Mucosa of rectum (tissue), 2 donors: ENCODE data around the gene DDX1.
A peak's percentile ranks its signal among the peaks of the same experiment; 100 is the strongest.

ENCODE experiments used
- H3K27ac ChIP-seq, 2 donors: one replicate each; pipeline ENCODE4 v1.7.0; 2013; ENCODE audit warnings: inconsistent platforms in 2 of 2, low read depth in 2 of 2, low read length in 2 of 2
- H3K27me3 ChIP-seq, 2 donors: one replicate each; pipeline ENCODE4 v1.7.0; 2013; ENCODE audit warnings: low read length in 2 of 2; ENCODE audit not compliant: control insufficient read depth in 2 of 2, insufficient read depth in 2 of 2
- H3K36me3 ChIP-seq, 2 donors: one replicate each; pipeline ENCODE4 v1.7.0; 2013; ENCODE audit warnings: low read length in 2 of 2; ENCODE audit not compliant: control insufficient read depth in 2 of 2, insufficient read depth in 2 of 2
- H3K4me1 ChIP-seq, 2 donors: one replicate each; pipeline ENCODE4 v1.7.0; 2013; ENCODE audit warnings: low read length in 2 of 2, mild to moderate bottlenecking in 1 of 2; ENCODE audit not compliant: control insufficient read depth in 2 of 2, insufficient read depth in 2 of 2
- H3K4me3 ChIP-seq, 2 donors: one replicate each; pipeline ENCODE4 v1.7.0; 2013; ENCODE audit warnings: low read length in 2 of 2
- H3K9ac ChIP-seq, 2 donors: one replicate each; pipeline ENCODE4 v1.7.0; 2013; ENCODE audit warnings: low read length in 2 of 2, low read depth in 1 of 2, mild to moderate bottlenecking in 1 of 2
- H3K9me3 ChIP-seq, 2 donors: one replicate each; pipeline ENCODE4 v1.7.0; 2013; ENCODE audit warnings: low read length in 2 of 2; ENCODE audit not compliant: control insufficient read depth in 2 of 2
- donor health status: healthy.
- donor health status: Normal muscosa, but diverticular disease.

Gene DDX1

GRCh38 chr2:15554525-15555218, 37.0 kb upstream of the DDX1 start:
- no peaks in the 10 kb centered on the region for H3K9me3 ChIP-seq
- peaks cover 0 to under 1% of the 10 kb centered on the region in 2 donors for H3K4me1 ChIP-seq
- no peak overlapping the region for H3K9ac ChIP-seq
- H3K4me3 ChIP-seq = no peak overlapping the region
- H3K27ac ChIP-seq = no peak overlapping the region
- H3K36me3 ChIP-seq = peaks cover 4% of the 10 kb centered on the region in 2 donors
- H3K27me3 ChIP-seq = no peaks in the 10 kb centered on the region

GRCh38 chr2:15555760-15556193, 35.9 kb upstream of the DDX1 start:
- H3K9ac ChIP-seq = no peak overlapping the region
- no peaks in the 10 kb centered on the region for H3K9me3 ChIP-seq
- no peak overlapping the region for H3K4me3 ChIP-seq
- H3K27me3 ChIP-seq = no peaks in the 10 kb centered on the region
- peaks cover 2 to 8% of the 10 kb centered on the region in 2 donors for H3K4me1 ChIP-seq
- no peak overlapping the region for H3K27ac ChIP-seq
- peaks cover 4% of the 10 kb centered on the region in 2 donors for H3K36me3 ChIP-seq

DNA sequence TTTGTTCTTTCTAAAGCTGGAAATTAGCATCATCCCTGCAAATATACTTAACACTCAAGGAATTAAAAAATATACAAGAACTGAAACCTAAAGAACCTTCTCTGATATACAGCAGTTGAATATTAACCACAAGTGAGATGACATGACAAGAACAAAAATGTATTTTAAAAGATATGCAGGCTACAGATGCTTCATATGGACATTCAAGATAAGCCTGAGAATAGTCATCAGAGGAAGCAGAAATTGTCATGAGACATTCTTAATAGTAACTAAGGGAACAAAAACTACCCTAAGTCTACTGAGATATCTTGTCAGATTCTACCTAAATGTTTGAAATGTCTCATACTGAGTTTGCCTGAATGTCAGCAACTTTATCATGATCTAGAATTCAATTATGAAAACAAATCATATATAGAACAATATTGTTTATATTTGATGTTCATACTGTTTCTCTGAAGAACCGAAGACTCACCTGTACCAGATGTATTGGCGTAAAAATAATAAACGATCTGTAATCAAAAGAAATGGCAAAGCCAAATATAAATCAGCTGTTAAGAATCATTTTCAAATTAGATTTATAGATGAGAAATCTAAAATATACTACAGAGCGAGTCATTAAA, 35.2 kb upstream of the DDX1 start:
- peaks cover 2 to 8% of the 10 kb centered on the region in 2 donors for H3K4me1 ChIP-seq
- no peak overlapping the region for H3K4me3 ChIP-seq
- H3K9me3 ChIP-seq = no peaks in the 10 kb centered on the region
- H3K36me3 ChIP-seq = peaks cover 3 to 4% of the 10 kb centered on the region in 2 donors
- no peak overlapping the region for H3K27ac ChIP-seq
- H3K27me3 ChIP-seq = no peaks in the 10 kb centered on the region
- no peak overlapping the region for H3K9ac ChIP-seq

DNA sequence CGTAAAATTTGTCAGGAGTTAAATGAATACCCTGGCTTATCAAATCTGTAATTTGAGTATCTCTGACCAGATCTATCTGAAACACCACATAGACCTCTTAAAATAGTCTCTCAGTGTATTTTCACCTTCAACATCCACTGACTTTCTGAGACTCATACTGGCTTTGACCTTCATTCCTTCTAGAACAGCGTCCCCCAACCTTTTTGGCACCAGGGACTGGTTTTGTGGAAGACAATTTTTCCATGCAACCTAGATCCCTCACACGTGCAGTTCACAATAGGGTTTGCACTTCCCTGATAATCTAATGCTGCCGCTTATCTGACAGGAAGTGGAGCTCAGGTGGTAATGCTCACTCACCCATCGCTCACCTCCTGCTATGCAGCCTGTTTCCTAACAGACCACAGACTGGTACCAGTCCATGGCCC, 33.8 kb upstream of the DDX1 start:
- peaks cover 2 to 10% of the 10 kb centered on the region in 2 donors for H3K4me1 ChIP-seq
- H3K4me3 ChIP-seq = no peak overlapping the region
- H3K9ac ChIP-seq = no peak overlapping the region
- no peaks in the 10 kb centered on the region for H3K27me3 ChIP-seq
- no peak overlapping the region for H3K27ac ChIP-seq
- H3K36me3 ChIP-seq = peaks cover 0 to 4% of the 10 kb centered on the region in 2 donors
- no peaks in the 10 kb centered on the region for H3K9me3 ChIP-seq

DNA sequence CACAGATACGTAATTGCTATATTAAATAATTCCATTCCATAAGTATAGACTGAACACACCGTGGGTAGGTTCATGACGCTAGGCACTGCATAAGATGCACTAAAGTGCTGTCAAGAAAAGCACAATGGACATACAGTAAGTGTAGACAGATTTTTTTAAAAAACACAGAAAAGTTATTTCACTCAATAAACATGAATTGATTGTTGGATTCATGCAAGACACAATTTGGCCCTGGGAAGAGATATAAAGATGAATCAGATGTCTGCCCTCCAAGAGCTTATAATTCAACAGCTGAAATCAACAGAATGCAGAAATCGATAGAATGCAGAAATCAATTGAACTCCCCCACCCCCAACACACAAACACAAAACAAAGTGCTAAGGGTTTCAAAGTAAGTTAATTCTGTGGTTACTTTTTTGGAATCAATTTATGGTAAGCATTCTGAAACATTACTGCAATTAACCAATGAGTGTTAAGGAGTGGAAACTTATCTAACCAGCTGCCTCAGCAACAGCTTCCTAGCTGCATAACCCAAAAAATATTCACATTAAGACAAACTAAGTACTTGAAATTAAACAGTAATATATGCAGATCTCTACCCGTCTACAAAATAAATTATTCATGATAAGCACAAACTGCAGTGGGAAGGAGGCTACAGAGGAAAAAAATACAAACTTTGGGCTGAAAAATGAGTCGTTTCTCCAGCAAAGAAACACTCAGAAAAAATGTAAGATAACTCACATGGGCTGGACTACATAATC, 32.1 kb upstream of the DDX1 start:
- Histone ChIP-seq H3K9me3 (no peaks in the 10 kb centered on the region), H3K4me1 (peaks cover 2 to 10% of the 10 kb centered on the region in 2 donors), H3K27ac (no peak overlapping the region), H3K9ac (peak overlapping the region in 1 of 2 donors; percentile 9), H3K4me3 (peak overlapping the region in 1 of 2 donors; percentile 97), H3K27me3 (no peaks in the 10 kb centered on the region), H3K36me3 (peaks cover 0 to 4% of the 10 kb centered on the region in 2 donors)

DNA sequence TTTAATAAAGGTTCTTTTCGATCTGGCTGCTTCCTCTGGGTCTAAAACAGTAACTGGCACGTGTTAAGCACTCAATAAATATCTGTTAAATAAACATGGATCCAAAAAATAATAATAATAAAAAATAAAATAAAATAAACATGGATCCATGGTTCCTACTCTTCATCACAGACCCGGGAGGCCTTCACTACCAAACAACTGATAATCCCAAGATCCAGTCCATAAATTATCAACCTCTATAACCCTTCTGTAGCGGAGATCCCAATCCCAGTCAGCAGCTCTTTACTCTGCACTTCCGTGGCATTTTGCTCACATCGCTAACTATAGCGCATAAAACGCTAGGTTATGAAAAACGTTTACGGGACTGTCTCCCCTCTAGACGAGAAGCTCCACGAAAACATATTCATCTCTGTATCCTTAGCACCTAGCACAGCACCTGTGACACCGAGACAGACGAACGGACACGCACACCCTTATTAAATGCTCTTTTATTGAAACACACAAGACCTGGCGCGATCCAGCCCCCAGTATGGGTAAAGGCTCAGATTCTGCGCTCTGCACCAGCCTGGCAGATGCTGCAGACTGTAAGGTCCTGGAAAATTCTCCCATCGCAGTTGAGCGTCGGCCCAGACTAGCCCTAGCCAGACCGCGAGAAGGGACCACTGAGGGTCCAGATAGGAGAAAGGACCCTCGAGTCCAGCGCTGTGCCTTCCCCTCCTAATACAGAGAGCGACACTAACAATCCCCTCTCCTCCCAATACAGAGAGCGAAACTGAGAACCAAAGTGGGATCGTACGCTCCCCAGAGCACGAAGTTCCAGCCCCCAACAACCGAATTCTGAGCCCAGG, 31.3 kb upstream of the DDX1 start:
- Histone ChIP-seq H3K36me3 (peaks cover 0 to 4% of the 10 kb centered on the region in 2 donors), H3K27ac (peak overlapping the region; percentile 26 to 73), H3K4me1 (peaks cover 2 to 10% of the 10 kb centered on the region in 2 donors), H3K4me3 (peak overlapping the region; percentile 81 to 97), H3K9me3 (no peaks in the 10 kb centered on the region), H3K27me3 (no peaks in the 10 kb centered on the region), H3K9ac (peak overlapping the region; percentile 73 to 85)

GRCh38 chr2:15560988-15561573, 30.6 kb upstream of the DDX1 start, which contains the start of gene NBAS:
Gene NBAS, minus strand, starts transcription at chr2:15561334. Its CDS starts 30 bp downstream, at chr2:15561304.
- H3K4me3 ChIP-seq = peak within 1 kb of the TSS; percentile 81 to 97

GRCh38 chr2:15561574-15562344, 29.9 kb upstream of the DDX1 start:
- Histone ChIP-seq H3K9ac (peak overlapping the region; percentile 73 to 85), H3K27me3 (no peaks in the 10 kb centered on the region), H3K9me3 (no peaks in the 10 kb centered on the region), H3K27ac (peak overlapping the region; percentile 63 to 73), H3K4me3 (peak overlapping the region; percentile 81 to 97), H3K4me1 (peaks cover 2 to 10% of the 10 kb centered on the region in 2 donors), H3K36me3 (no peaks in the 10 kb centered on the region)

More at GRCh38 chr2:15560988-15561573, 30.6 kb upstream of the DDX1 start, which contains the start of gene NBAS:
- Histone ChIP-seq H3K36me3 (no peaks in the 10 kb centered on the region), H3K27me3 (no peaks in the 10 kb centered on the region), H3K4me1 (peaks cover 2 to 10% of the 10 kb centered on the region in 2 donors), H3K9me3 (no peaks in the 10 kb centered on the region), H3K9ac (peak within 1 kb of the TSS; percentile 73 to 85), H3K27ac (peak within 1 kb of the TSS; percentile 63 to 73)
